OCI-LY1 (cell line): ENCODE data around the gene ASPG.

Experiments used
- H2AFZ ChIP-seq: fragments of 200-600 bp; sonication (generic), shearing (Covaris generic); 2 replicates; pipeline ENCODE4 v1.6.0; 2014; ENCODE audit warnings: antibody characterized with exemption, mild to moderate bottlenecking, low read length
- H3F3A ChIP-seq: fragments of 200-600 bp; sonication (generic), shearing (Covaris generic); 2 replicates; pipeline ENCODE4 v1.6.0; 2014; ENCODE audit warnings: mild to moderate bottlenecking, antibody characterized with exemption, low read length, moderate library complexity; ENCODE audit not compliant: insufficient read depth
- H3K27ac ChIP-seq: fragments of 200-600 bp; sonication (generic); 2 replicates; pipeline ENCODE4 v1.5.1; 2014; ENCODE audit warnings: low read length, mixed run types, mild to moderate bottlenecking, low read depth; ENCODE audit not compliant: poor library complexity, severe bottlenecking
- H3K27me3 ChIP-seq: fragments of 200-600 bp; sonication (generic); 2 replicates; pipeline ENCODE4 v1.6.0; 2014; ENCODE audit warnings: antibody characterized with exemption, mild to moderate bottlenecking, low read length, moderate library complexity; ENCODE audit not compliant: insufficient read depth
- H3K36me3 ChIP-seq: fragments of 200-600 bp; sonication (generic); 2 replicates; pipeline ENCODE4 v1.6.1; 2014; ENCODE audit warnings: mild to moderate bottlenecking, antibody characterized with exemption, low read length, moderate library complexity, mixed read lengths; ENCODE audit not compliant: insufficient read depth
- H3K4me1 ChIP-seq: fragments of 200-600 bp; sonication (generic); 2 replicates; pipeline ENCODE4 v1.5.1; 2014; ENCODE audit warnings: mild to moderate bottlenecking, low read length, moderate library complexity; ENCODE audit not compliant: insufficient read depth, severe bottlenecking
- H3K4me2 ChIP-seq: fragments of 200-600 bp; sonication (generic), shearing (Covaris generic); 2 replicates; pipeline ENCODE4 v1.6.1; 2014; ENCODE audit warnings: low read length
- H3K4me3 ChIP-seq: fragments of 200-600 bp; sonication (generic); 2 replicates; pipeline ENCODE4 v1.5.1; 2014; ENCODE audit warnings: low read length, low read depth, mild to moderate bottlenecking, mixed read lengths; ENCODE audit not compliant: poor library complexity, severe bottlenecking
- H3K79me2 ChIP-seq: fragments of 200-600 bp; shearing (Covaris generic); 2 replicates; pipeline ENCODE4 v1.6.1; 2016; ENCODE audit warnings: mixed run types, low read length, mixed read lengths; ENCODE audit not compliant: insufficient read depth
- H3K9ac ChIP-seq: fragments of 200-600 bp; sonication (generic), shearing (Covaris generic); 2 replicates; pipeline ENCODE4 v1.6.1; 2014; ENCODE audit warnings: mild to moderate bottlenecking, low read length, mixed read lengths
- H3K9me2 ChIP-seq: fragments of 200-600 bp; sonication (generic), shearing (Covaris generic); 2 replicates; pipeline ENCODE4 v1.6.1; 2014; ENCODE audit warnings: low read depth, mild to moderate bottlenecking, low read length, mixed read lengths
- H3K9me3 ChIP-seq: fragments of 200-600 bp; shearing (Covaris generic); 2 replicates; pipeline ENCODE4 v1.6.1; 2014; ENCODE audit warnings: low read length, mixed read lengths
- H4K20me1 ChIP-seq: fragments of 200-600 bp; sonication (generic), shearing (Covaris generic); 2 replicates; pipeline ENCODE4 v1.6.0; 2016; ENCODE audit warnings: mild to moderate bottlenecking, low read length; ENCODE audit not compliant: insufficient read depth
- EZH2 ChIP-seq: fragments of 200-600 bp; sonication (generic), shearing (Covaris generic); IDR thresholded peaks from 2 replicates; pipeline ENCODE4 v1.8.0; 2017; ENCODE audit warnings: borderline replicate concordance, mixed run types, mild to moderate bottlenecking, antibody characterized with exemption, low read length, moderate library complexity, mixed read lengths
- TF ChIP-seq, protein P1 (sequence below): fragments of 200-600 bp; sonication (generic), shearing (Covaris generic); IDR thresholded peaks from 2 replicates; pipeline ENCODE4 v1.5.1; 2017; ENCODE audit warnings: mild to moderate bottlenecking, antibody characterized with exemption, low read length, moderate library complexity, mixed read lengths

Gene ASPG

DNA sequence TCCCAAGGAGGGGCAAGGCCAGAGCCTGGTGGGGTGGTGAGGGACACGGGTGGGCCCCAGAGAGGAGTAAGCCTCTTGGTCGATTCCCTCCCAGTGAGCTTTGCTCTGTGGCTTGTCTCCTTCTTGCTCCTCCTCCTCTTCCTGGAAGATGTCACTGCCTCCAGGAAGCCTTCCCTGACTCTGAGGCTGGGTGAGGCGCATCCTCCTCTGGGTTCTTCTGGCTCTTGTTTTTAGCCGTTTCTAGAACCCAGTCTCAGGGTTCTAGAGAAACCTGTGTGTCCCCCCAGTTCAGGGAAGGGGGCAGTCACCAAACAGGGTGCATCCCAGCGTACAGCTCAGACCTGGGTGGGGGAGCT lies 65.5 kb downstream of the ASPG start:
- Histone ChIP-seq H4K20me1 (no peaks in the 10 kb centered on the region), H3K27ac (no peak overlapping the region), H3F3A (no peaks in the 10 kb centered on the region), H3K9ac (no peak overlapping the region), H3K27me3 (peaks cover 6% of the 10 kb centered on the region; the same call in 1 of the 2 replicates), H3K4me3 (no peak overlapping the region), H3K36me3 (no peaks in the 10 kb centered on the region), H3K9me2 (no peaks in the 10 kb centered on the region), H2AFZ (no peak overlapping the region), H3K9me3 (no peaks in the 10 kb centered on the region), H3K79me2 (no peaks in the 10 kb centered on the region), H3K4me2 (no peak overlapping the region), H3K4me1 (no peaks in the 10 kb centered on the region)
- TF ChIP-seq, protein P1, sequence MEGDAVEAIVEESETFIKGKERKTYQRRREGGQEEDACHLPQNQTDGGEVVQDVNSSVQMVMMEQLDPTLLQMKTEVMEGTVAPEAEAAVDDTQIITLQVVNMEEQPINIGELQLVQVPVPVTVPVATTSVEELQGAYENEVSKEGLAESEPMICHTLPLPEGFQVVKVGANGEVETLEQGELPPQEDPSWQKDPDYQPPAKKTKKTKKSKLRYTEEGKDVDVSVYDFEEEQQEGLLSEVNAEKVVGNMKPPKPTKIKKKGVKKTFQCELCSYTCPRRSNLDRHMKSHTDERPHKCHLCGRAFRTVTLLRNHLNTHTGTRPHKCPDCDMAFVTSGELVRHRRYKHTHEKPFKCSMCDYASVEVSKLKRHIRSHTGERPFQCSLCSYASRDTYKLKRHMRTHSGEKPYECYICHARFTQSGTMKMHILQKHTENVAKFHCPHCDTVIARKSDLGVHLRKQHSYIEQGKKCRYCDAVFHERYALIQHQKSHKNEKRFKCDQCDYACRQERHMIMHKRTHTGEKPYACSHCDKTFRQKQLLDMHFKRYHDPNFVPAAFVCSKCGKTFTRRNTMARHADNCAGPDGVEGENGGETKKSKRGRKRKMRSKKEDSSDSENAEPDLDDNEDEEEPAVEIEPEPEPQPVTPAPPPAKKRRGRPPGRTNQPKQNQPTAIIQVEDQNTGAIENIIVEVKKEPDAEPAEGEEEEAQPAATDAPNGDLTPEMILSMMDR: no peak
- TF ChIP-seq EZH2: no peak

DNA sequence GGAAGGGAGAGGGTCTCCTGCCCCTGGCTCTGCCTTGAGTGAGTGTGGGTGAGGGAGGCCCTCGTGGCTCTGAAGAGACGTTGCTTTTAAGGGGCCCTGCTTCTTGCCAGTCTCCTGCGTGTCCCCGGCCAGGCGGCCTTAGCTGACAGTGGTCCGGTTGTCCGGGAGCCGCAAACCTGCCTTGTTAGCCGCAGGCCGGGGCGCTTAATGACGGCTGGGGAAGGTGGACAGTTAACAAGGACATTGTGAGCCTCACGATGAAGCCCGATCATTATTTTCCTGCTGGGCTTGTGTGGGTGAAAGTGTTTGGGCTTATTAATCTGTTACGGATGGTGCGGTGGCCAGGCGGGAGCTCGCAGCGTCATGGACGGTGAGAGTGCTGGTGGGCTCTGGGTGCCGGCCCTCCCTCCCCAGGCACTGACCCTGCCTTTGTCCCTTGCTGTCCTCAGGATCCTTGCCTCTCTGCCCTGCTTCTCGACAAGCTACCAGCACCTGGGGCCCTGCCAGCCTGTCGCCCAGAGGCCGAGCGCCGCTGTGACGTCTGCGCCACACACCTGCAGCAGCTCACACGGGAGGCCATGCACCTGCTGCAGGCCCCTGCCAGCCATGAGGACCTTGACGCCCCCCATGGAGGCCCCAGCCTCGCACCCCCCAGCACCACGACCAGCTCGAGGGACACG lies 66.2 kb downstream of the ASPG start:
- H3K9ac ChIP-seq: no peak overlapping the region
- H3K9me3 ChIP-seq: no peaks in the 10 kb centered on the region
- no peak for TF ChIP-seq EZH2
- TF ChIP-seq, protein P1: no peak
- no peaks in the 10 kb centered on the region for H4K20me1 ChIP-seq
- no peak overlapping the region for H3K4me2 ChIP-seq
- no peaks in the 10 kb centered on the region for H3K9me2 ChIP-seq
- H2AFZ ChIP-seq: no peak overlapping the region
- no peaks in the 10 kb centered on the region for H3K79me2 ChIP-seq
- H3K4me3 ChIP-seq: no peak overlapping the region
- H3F3A ChIP-seq: no peaks in the 10 kb centered on the region
- H3K27ac ChIP-seq: no peak overlapping the region
- no peaks in the 10 kb centered on the region for H3K36me3 ChIP-seq
- H3K4me1 ChIP-seq: no peaks in the 10 kb centered on the region
- no peaks in the 10 kb centered on the region; the same call in 1 of the 2 replicates for H3K27me3 ChIP-seq

DNA sequence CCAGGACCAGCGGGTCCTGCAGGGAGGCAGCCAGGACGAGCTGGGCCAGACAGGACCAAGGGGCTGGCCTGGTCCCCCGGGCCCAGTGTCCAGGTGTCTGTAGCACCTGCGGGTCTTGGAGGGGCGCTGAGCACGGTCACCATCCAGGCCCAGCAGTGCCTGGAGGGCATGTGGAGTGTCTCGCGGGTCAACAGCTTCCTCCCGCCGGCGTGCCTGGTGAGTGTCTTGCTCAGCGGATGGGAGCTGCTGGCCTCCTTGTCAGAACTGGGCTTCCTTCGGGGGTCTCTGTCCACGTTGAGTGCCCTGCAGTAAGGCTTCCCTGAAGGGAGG lies 66.7 kb downstream of the ASPG start:
- Histone ChIP-seq H4K20me1 (no peaks in the 10 kb centered on the region), H2AFZ (no peak overlapping the region), H3K4me1 (no peaks in the 10 kb centered on the region), H3K36me3 (no peaks in the 10 kb centered on the region), H3K27ac (no peak overlapping the region), H3K9me2 (no peaks in the 10 kb centered on the region), H3K4me2 (no peak overlapping the region), H3K9ac (no peak overlapping the region), H3K27me3 (no peaks in the 10 kb centered on the region; the same call in 1 of the 2 replicates), H3K4me3 (no peak overlapping the region), H3K79me2 (no peaks in the 10 kb centered on the region), H3K9me3 (no peaks in the 10 kb centered on the region), H3F3A (no peaks in the 10 kb centered on the region)
- TF ChIP-seq, protein P1: no peak
- no peak for TF ChIP-seq EZH2
